Peyer's patch (tissue), 4 donors: Measurements from ENCODE around the gene ARHGAP30. TPM values are rescaled to one million over a fixed set of nuclear protein-coding genes. Genes with fewer than 3 reads are reported as not detected.

Experiments used
- DNase-seq, 3 donors: peaks; one replicate each; pipeline ENCODE4 v3.0.0-alpha.2; 2017 to 2019
- H3K27ac ChIP-seq, 4 donors: fragments of 200-600 bp; sonication (generic); one replicate each; pipeline ENCODE4 v1.5.1; 2016 to 2019
- H3K27me3 ChIP-seq, 2 donors: fragments of 200-600 bp; sonication (generic); one replicate each; pipeline ENCODE4 v1.5.1; 2019
- H3K36me3 ChIP-seq, 3 donors: fragments of 200-600 bp; sonication (generic); one replicate each; pipeline ENCODE4 v1.5.1; 2016 to 2019
- H3K4me1 ChIP-seq, 4 donors: fragments of 200-600 bp; sonication (generic); one replicate each; pipeline ENCODE4 v1.5.1; 2016 to 2019
- H3K4me3 ChIP-seq, 4 donors: fragments of 200-600 bp; sonication (generic); 1 replicate in 3 of 4; 2 replicates in 1 of 4; pipeline ENCODE4 v1.5.1; 2016 to 2019; ENCODE audit warnings: mild to moderate bottlenecking in 1 of 4
- H3K9me3 ChIP-seq, 4 donors: fragments of 200-600 bp; sonication (generic); one replicate each; pipeline ENCODE4 v1.5.1; 2016 to 2019; ENCODE audit warnings: mild to moderate bottlenecking in 1 of 4
- POLR2A ChIP-seq, 2 donors: fragments of 450-650 bp; IDR thresholded peaks; one replicate each; pipeline ENCODE4 v1.5.1; 2017; ENCODE audit warnings: antibody characterized with exemption in 2 of 2, mild to moderate bottlenecking in 2 of 2, moderate library complexity in 2 of 2
- small RNA-seq, 2 donors: library from RNA; depleted of rRNA; stranded (forward); fragments of <200 nt; gene quantifications; one replicate each; pipeline ENCODE3, GENCODE V24; 2016
- total RNA-seq, 4 donors: library from RNA; depleted of rRNA; stranded (reverse); fragments of >200 nt; gene quantifications; one replicate each; pipeline ENCODE4 v1.1.0, GENCODE V29; 2016
- TF ChIP-seq, protein P1 (sequence below), 6 experiments: fragments of 450-650 bp in 4 of 6; fragments of 200-600 bp in 2 of 6; sonication (generic) in 1 of 6; IDR thresholded peaks; one replicate each; pipeline ENCODE4 v1.5.1; 2017 to 2019; ENCODE audit warnings: antibody characterized with exemption in 6 of 6, mild to moderate bottlenecking in 3 of 6, moderate library complexity in 1 of 6

Gene ARHGAP30
- total RNA-seq, 4 donors from 2014 or later: 5.1 to 31.4 (median 6.7) TPM

- H3K27me3 ChIP-seq: no peaks in the 10 kb centered on the region
- DNase-seq: no peak
- no peak overlapping the region for H3K4me3 ChIP-seq
- peak overlapping the region in 2 of 4 donors; percentile 39 to 56 for H3K27ac ChIP-seq
- H3K4me1 ChIP-seq: peaks cover 0 to 26% (median 2%) of the 10 kb centered on the region in 4 donors
- TF ChIP-seq POLR2A (IDR thresholded peaks at IDR 0.05): no peak
- TF ChIP-seq, protein P1, sequence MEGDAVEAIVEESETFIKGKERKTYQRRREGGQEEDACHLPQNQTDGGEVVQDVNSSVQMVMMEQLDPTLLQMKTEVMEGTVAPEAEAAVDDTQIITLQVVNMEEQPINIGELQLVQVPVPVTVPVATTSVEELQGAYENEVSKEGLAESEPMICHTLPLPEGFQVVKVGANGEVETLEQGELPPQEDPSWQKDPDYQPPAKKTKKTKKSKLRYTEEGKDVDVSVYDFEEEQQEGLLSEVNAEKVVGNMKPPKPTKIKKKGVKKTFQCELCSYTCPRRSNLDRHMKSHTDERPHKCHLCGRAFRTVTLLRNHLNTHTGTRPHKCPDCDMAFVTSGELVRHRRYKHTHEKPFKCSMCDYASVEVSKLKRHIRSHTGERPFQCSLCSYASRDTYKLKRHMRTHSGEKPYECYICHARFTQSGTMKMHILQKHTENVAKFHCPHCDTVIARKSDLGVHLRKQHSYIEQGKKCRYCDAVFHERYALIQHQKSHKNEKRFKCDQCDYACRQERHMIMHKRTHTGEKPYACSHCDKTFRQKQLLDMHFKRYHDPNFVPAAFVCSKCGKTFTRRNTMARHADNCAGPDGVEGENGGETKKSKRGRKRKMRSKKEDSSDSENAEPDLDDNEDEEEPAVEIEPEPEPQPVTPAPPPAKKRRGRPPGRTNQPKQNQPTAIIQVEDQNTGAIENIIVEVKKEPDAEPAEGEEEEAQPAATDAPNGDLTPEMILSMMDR (IDR thresholded peaks at IDR 0.05): no peak
- H3K36me3 ChIP-seq: peaks cover 0 to 22% (median 0%) of the 10 kb centered on the region in 3 donors
- no peaks in the 10 kb centered on the region for H3K9me3 ChIP-seq
These were observed 68.8 kb downstream of the ARHGAP30 start for GRCh38 chr1:161000736-161001480.

GRCh38 chr1:160999376-160999775 lies 70.3 kb downstream of the ARHGAP30 start:
- no peak for DNase-seq
- no peak overlapping the region for H3K4me3 ChIP-seq
- peaks cover 0 to 26% (median 2%) of the 10 kb centered on the region in 4 donors for H3K4me1 ChIP-seq
- no peaks in the 10 kb centered on the region for H3K9me3 ChIP-seq
- TF ChIP-seq POLR2A (IDR thresholded peaks at IDR 0.05): no peak
- TF ChIP-seq, protein P1 (IDR thresholded peaks at IDR 0.05): no peak
- no peaks in the 10 kb centered on the region for H3K27me3 ChIP-seq
- H3K27ac ChIP-seq: no peak overlapping the region
- peaks cover 0 to 22% (median 0%) of the 10 kb centered on the region in 3 donors for H3K36me3 ChIP-seq

DNA sequence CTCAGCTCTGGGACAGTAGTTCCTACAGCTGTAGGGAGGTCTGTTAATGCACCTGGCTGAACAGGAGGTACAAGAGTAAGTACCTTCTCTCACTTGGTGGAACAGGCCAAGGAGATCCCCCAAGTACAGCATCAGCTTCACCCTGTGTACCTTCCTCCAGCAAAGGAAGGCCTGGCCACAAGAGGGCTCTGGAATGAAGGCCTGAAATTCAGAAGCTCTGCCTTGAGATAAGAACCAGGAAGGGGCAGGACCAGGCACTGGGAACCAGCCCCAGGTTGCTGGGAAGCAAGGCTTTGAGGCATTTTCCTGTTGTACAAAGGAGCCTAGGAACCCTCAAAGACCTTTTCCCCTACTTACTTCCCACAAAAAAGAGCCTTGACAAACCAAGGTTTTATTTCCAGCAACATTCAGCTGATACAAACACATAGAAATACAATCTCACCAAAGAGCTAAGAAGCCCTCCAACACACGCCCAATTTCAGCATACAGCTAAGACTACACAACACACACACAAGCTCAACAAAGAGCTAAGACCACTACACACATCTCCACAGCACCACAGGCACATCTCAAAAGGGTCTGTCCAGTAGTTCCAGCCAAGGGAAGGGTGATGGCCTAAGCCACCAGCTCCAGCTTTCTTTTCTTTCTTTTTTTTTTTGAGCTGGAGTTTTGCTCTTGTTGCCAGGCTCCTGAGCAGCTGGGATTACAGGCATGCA lies 72.2 kb downstream of the ARHGAP30 start:
- H3K27ac ChIP-seq: peak overlapping the region in 3 of 4 donors; percentile 3 to 72 (median 59)
- peak; percentile 63 to 87 (median 72) for DNase-seq
- H3K36me3 ChIP-seq: peaks cover 0 to 22% (median 0%) of the 10 kb centered on the region in 3 donors
- H3K27me3 ChIP-seq: no peaks in the 10 kb centered on the region
- no peaks in the 10 kb centered on the region for H3K9me3 ChIP-seq
- H3K4me3 ChIP-seq: no peak overlapping the region
- TF ChIP-seq, protein P1 (IDR thresholded peaks at IDR 0.05): peak; percentile 25 to 81 (median 64)
- TF ChIP-seq POLR2A (IDR thresholded peaks at IDR 0.05): no peak
- peaks cover 0 to 26% (median 2%) of the 10 kb centered on the region in 4 donors for H3K4me1 ChIP-seq

Small RNA genes lying within 50 kb of the gene (small RNA-seq; reads per million reads assigned to genes)
- 0 reads per million in 2 donors for gene AL591806.2

Other genes starting within 250 kb of the ARHGAP30 start
- 1 to 10 TPM in 2 of 4 donors, under 1 TPM in 1, not detected in 1; 0.80 to 2.8 (median 1.3) TPM for gene CD244, start 207.0 kb downstream of the ARHGAP30 start, total RNA-seq
- gene ITLN1, start 184.7 kb downstream of the ARHGAP30 start, total RNA-seq: 10 to 100 TPM; 14.4 to 45.0 (median 24.5) TPM
- 10 to 100 TPM; 37.0 to 76.7 (median 54.1) TPM for gene ITLN2, start 115.1 kb downstream of the ARHGAP30 start, total RNA-seq
- gene F11R, start 48.7 kb downstream of the ARHGAP30 start, total RNA-seq: 100 to 1,000 TPM in 3 of 4 donors, 10 to 100 TPM in 1; 28.9 to 138 (median 110) TPM
- gene TSTD1, start 30.9 kb downstream of the ARHGAP30 start, total RNA-seq: 100 to 1,000 TPM in 1 of 4 donors, 10 to 100 TPM in 3; 33.0 to 152 (median 78.8) TPM
- 100 to 1,000 TPM in 1 of 4 donors, 10 to 100 TPM in 3; 72.0 to 119 (median 98.2) TPM for gene USF1, start 23.9 kb downstream of the ARHGAP30 start, total RNA-seq
- 1 to 10 TPM in 3 of 4 donors, under 1 TPM in 1; 0.54 to 2.5 (median 1.6) TPM for gene NECTIN4, start 19.7 kb upstream of the ARHGAP30 start, total RNA-seq
- gene KLHDC9, start 28.5 kb upstream of the ARHGAP30 start, total RNA-seq: 1 to 10 TPM in 3 of 4 donors, not detected in 1; 2.1 to 4.8 (median 2.4) TPM
- 10 to 100 TPM; 11.6 to 68.5 (median 15.2) TPM for gene PFDN2, start 48.1 kb upstream of the ARHGAP30 start, total RNA-seq
- 100 to 1,000 TPM in 3 of 4 donors, 10 to 100 TPM in 1; 54.5 to 148 (median 120) TPM for gene NIT1, start 48.2 kb upstream of the ARHGAP30 start, total RNA-seq
- 10 to 100 TPM; 23.0 to 48.7 (median 31.4) TPM for gene DEDD, start 62.8 kb upstream of the ARHGAP30 start, total RNA-seq
- 10 to 100 TPM; 36.9 to 82.5 (median 61.7) TPM for gene UFC1, start 84.1 kb upstream of the ARHGAP30 start, total RNA-seq
- 10 to 100 TPM; 11.6 to 52.8 (median 39.0) TPM for gene USP21, start 89.6 kb upstream of the ARHGAP30 start, total RNA-seq
- gene PPOX, start 96.5 kb upstream of the ARHGAP30 start, total RNA-seq: 10 to 100 TPM in 3 of 4 donors, 1 to 10 TPM in 1; 9.5 to 38.0 (median 20.9) TPM
- gene B4GALT3, start 107.6 kb upstream of the ARHGAP30 start, total RNA-seq: 10 to 100 TPM; 25.2 to 34.1 (median 29.4) TPM
- 10 to 100 TPM in 1 of 4 donors, 1 to 10 TPM in 2, under 1 TPM in 1; 0.18 to 65.2 (median 1.9) TPM for gene ADAMTS4, start 129.2 kb upstream of the ARHGAP30 start, total RNA-seq
- gene NDUFS2, start 132.5 kb upstream of the ARHGAP30 start, total RNA-seq: 100 to 1,000 TPM; 157 to 192 (median 176) TPM
- gene FCER1G, start 145.4 kb upstream of the ARHGAP30 start, total RNA-seq: 10 to 100 TPM in 2 of 4 donors, 1 to 10 TPM in 1, not detected in 1; 5.1 to 33.8 (median 11.9) TPM
- gene APOA2, start 153.7 kb upstream of the ARHGAP30 start, total RNA-seq: not detected
- gene TOMM40L, start 156.2 kb upstream of the ARHGAP30 start, total RNA-seq: 10 to 100 TPM in 3 of 4 donors, 1 to 10 TPM in 1; 8.3 to 32.2 (median 24.9) TPM
- 1 to 10 TPM in 1 of 4 donors, not detected in 3; 3.2 TPM for gene NR1I3, start 168.3 kb upstream of the ARHGAP30 start, total RNA-seq
- gene PCP4L1, start 188.9 kb upstream of the ARHGAP30 start, total RNA-seq: not detected
- 1 to 10 TPM in 3 of 4 donors, not detected in 1; 1.5 to 3.3 (median 2.3) TPM for gene MPZ, start 240.1 kb upstream of the ARHGAP30 start, total RNA-seq
- gene SDHC, start 244.5 kb upstream of the ARHGAP30 start, total RNA-seq: 10 to 100 TPM; 33.3 to 85.5 (median 60.6) TPM